Prostate gland (tissue), 2 donors: Measurements from ENCODE around the gene VPS13D.

Source experiments
- CTCF ChIP-seq, 4 experiments: fragments of 200-600 bp in 2 of 4; fragments of 450-650 bp in 2 of 4; sonication (generic) in 2 of 4; IDR thresholded peaks; 1 replicate in 3 of 4; 2 replicates in 1 of 4; pipeline ENCODE4 v1.5.1; 2016 to 2019; ENCODE audit warnings: antibody characterized with exemption in 4 of 4, mild to moderate bottlenecking in 2 of 4, moderate library complexity in 2 of 4
- POLR2A ChIP-seq: fragments of 450-650 bp; IDR thresholded peaks from one replicate; pipeline ENCODE4 v1.6.1; 2016; ENCODE audit warnings: antibody characterized with exemption, mild to moderate bottlenecking
- POLR2AphosphoS5 ChIP-seq: sonication (generic); formaldehyde crosslinking; IDR thresholded peaks from one replicate; pipeline ENCODE4 v1.6.1; 2017; ENCODE audit warnings: antibody characterized with exemption

GRCh38 chr1:12249748-12250147 lies 19.9 kb downstream of the VPS13D start:
- no peak for TF ChIP-seq POLR2AphosphoS5
- TF ChIP-seq CTCF (IDR thresholded peaks at IDR 0.05), result no peak
- TF ChIP-seq POLR2A, result no peak
